Measurements from ENCODE around the gene ALKBH5. TPM values are rescaled to one million over a fixed set of nuclear protein-coding genes. Genes with fewer than 3 reads are reported as not detected.

ALKBH5 gene
- total RNA-seq, 4 donors from 2014 or later: 66.5 to 136 (median 98.5) TPM

DNA sequence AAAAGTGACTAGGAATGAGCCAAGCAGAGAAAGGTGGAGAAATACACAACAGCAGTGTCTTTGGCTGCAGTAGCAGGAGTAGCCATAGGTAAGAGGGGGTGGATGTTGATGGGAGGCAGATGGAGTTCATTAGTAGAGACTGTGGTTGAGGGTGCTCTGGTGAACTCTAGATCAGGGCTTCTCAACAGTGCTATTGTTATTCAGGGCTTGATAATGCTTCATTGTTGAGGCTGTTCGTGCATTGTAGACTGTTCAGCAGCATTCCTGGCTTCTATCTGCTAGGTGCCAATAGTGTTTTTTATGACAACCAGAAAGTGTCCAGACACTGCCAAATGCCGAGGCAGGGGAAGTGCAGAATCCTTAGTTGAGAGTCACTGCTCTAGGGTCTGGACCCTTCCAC is 3.6 kb downstream of the ALKBH5 start:
- TF ChIP-seq CTCF (IDR thresholded peaks at IDR 0.05) (no peak), POLR2A (IDR thresholded peaks at IDR 0.05) (no peak)

DNA sequence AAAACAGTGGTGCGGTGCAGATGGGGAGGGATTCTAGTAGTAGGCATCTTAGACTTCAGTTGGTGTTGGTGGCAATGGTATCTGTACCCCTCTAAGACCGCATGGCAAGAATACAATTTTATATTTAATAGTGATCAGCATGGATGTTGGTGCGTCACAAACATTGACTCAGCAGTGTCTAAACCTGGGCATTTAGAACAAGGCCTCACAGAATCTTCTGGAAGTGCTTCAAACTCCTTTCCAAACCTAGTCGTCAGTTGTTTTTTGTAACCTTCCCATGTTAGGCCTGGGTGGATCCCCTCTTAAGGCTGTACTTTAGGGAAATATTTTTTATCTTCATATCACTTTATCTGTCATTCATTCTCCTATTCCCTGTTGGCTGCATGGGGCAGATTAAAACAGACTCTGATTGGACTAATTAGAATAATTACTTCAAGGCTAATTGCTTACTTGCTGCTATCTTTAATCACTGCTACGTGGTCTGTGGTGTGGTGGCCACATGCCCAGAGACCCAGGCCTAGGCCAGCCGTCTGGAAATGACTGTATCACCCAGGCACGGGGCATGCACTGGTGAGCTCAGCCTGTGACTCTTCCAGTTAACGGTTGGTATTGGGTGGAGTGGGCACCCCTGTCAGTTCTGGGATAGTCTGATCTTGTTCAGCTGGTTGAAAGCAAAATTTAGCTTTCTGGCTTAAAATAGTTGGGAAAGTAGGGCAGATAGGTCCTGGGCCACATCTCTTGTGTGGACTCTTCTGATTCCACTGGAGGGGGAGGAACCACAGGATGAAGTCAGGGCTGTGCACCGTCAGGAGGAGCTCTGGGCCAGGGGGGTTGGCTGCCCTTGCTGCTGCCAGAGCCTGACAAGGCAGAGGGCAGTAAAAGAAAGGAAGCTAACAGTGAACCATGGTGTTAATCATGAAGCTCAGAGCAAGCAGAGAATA is 4.5 kb downstream of the ALKBH5 start:
- DNase-seq: no peak
- H3K27ac ChIP-seq: peak overlapping the region in 1 of 2 donors; percentile 93

More for the DNA sequence above, 3.6 kb downstream of the ALKBH5 start:
- DNase-seq: no peak
- Histone ChIP-seq H3K4me1 (peaks cover 12 to 22% of the 10 kb centered on the region in 2 donors), H3K36me3 (no peaks in the 10 kb centered on the region), H3K4me3 (peak overlapping the region; percentile 90 to 92), H3K27me3 (no peaks in the 10 kb centered on the region), H3K9me3 (no peaks in the 10 kb centered on the region), H3K27ac (peak overlapping the region; percentile 93 to 96)
- intact Hi-C loops (cut with DNase I; ENCODE audit: low total_unique reads): no loop called here

DNA sequence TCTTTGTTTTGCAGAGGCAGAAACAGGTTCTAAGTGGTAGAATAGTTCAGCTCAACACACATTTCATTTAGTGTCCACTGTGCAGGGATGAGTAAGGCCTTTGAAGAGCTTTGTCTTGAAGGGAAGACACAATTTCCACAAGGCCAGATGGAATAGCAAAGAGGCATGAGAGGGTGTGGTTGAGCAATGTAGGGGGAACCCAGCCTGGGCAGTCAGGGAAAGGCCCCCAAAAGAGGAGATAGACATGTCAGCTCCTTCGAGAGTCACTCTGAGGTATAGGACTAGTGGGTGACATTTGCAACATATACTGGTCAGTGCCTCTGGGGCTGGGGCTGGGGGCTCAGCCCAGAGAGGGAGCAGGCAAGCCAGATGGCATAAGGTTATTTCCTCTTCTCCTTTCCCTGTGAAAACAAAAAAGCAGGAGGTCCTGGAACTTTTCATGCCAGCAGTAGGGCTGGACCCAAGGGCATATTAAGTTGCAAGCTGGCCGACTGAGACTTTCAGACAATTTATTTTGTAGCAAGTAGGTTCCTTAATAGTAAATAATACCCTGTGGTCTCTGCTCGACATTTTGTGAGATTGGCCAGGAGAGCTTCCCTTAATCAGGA is 7.1 kb downstream of the ALKBH5 start:
- no peak for DNase-seq
- Histone ChIP-seq H3K4me3 (peak overlapping the region in 1 of 2 donors; percentile 8), H3K9me3 (no peaks in the 10 kb centered on the region), H3K4me1 (peaks cover 12 to 22% of the 10 kb centered on the region in 2 donors), H3K27me3 (no peaks in the 10 kb centered on the region), H3K27ac (peak overlapping the region; percentile 6 to 29), H3K36me3 (no peaks in the 10 kb centered on the region)
- TF ChIP-seq CTCF (IDR thresholded peaks at IDR 0.05) (no peak), POLR2A (IDR thresholded peaks at IDR 0.05) (no peak)
- intact Hi-C loops (cut with DNase I; ENCODE audit: low total_unique reads): no loop called here

More for the DNA sequence above, 4.5 kb downstream of the ALKBH5 start:
- no peaks in the 10 kb centered on the region for H3K27me3 ChIP-seq
- no peaks in the 10 kb centered on the region for H3K36me3 ChIP-seq
- TF ChIP-seq CTCF (IDR thresholded peaks at IDR 0.05): no peak
- TF ChIP-seq POLR2A (IDR thresholded peaks at IDR 0.05): no peak
- peaks cover 12 to 22% of the 10 kb centered on the region in 2 donors for H3K4me1 ChIP-seq
- intact Hi-C loops (cut with DNase I; ENCODE audit: low total_unique reads): no loop called here
- H3K4me3 ChIP-seq: peak overlapping the region; percentile 90 to 92
- no peaks in the 10 kb centered on the region for H3K9me3 ChIP-seq

DNA sequence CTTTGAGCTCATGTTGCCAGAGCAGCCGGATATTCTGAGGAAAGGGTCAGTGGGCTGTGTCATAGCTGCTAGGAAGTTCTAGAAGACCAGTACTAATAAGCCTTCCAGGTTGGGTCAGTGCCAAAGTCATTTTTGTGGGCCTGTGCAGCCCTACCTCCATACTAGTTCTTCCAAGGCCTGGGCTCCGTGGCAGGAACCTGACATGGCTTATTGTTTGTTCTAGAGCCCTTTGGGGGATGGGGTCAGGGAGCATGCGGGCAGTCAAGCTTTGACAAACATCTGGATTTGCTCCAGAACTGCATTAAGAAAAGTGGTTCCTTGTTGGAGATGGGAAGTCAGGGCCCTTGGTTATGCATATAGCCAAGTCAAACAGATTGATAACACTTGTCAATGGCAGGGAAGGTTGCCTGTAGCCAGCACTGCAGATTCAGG is 7.6 kb downstream of the ALKBH5 start:
- peak overlapping the region in 1 of 2 donors; percentile 29 for H3K27ac ChIP-seq
- TF ChIP-seq POLR2A (IDR thresholded peaks at IDR 0.05) (no peak), CTCF (IDR thresholded peaks at IDR 0.05) (no peak)
- intact Hi-C loops (cut with DNase I; ENCODE audit: low total_unique reads): no loop called here
- H3K36me3 ChIP-seq: peaks cover 0 to 2% of the 10 kb centered on the region in 2 donors
- no peaks in the 10 kb centered on the region for H3K9me3 ChIP-seq
- peak in 1 of 2 donors; percentile 34 for DNase-seq
- no peaks in the 10 kb centered on the region for H3K27me3 ChIP-seq
- H3K4me1 ChIP-seq: peaks cover 12 to 22% of the 10 kb centered on the region in 2 donors
- H3K4me3 ChIP-seq: peak overlapping the region in 1 of 2 donors; percentile 8

DNA sequence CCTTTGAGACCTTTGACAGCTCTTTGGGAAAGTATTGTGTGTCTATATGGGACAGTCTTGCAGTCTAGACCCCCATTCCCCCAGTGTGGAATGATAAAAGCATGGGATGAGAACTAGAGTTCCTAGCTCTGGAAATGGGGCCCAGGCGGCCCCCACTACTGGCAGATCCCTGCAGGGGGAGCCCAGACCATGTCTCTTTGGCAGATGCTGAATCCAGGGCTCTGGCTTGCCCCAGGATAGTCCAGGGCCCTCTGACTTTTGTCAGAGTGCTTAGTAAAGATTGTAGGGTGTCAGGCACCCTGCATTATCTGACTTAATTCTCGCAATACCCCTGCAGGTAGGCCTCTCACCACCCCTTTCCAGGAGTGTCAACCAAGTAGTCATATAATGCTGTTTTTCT is 8.3 kb downstream of the ALKBH5 start:
- TF ChIP-seq POLR2A (IDR thresholded peaks at IDR 0.05): no peak
- no peak for TF ChIP-seq CTCF (IDR thresholded peaks at IDR 0.05)
- intact Hi-C loops (cut with DNase I; ENCODE audit: low total_unique reads): no loop called here
- DNase-seq: no peak
- Histone ChIP-seq H3K4me1 (peaks cover 12 to 22% of the 10 kb centered on the region in 2 donors), H3K27ac (no peak overlapping the region), H3K27me3 (no peaks in the 10 kb centered on the region), H3K4me3 (no peak overlapping the region), H3K9me3 (no peaks in the 10 kb centered on the region), H3K36me3 (peaks cover 0 to 2% of the 10 kb centered on the region in 2 donors)
